PFSK-1 (cell line): ENCODE data around the gene PSMG2.

Experiments
- POLR2AphosphoS5 ChIP-seq: IDR thresholded peaks from 2 replicates; pipeline ENCODE4 v1.6.1; 2012; ENCODE audit warnings: low read depth, mild to moderate bottlenecking, control low read depth, low read length, moderate library complexity
- TAF1 ChIP-seq: IDR thresholded peaks from 2 replicates; pipeline ENCODE4 v1.6.1; 2012; ENCODE audit warnings: low read length, control low read depth, borderline replicate concordance; ENCODE audit not compliant: insufficient read depth

- no peak for TF ChIP-seq POLR2AphosphoS5
- no peak for TF ChIP-seq TAF1
Observed at GRCh38 chr18:12656605-12656937, 46.3 kb upstream of the PSMG2 start.
